H1 (cell line): ENCODE results near the gene PDE4D. TPM values are rescaled to one million over a fixed set of nuclear protein-coding genes. Genes with fewer than 3 reads are reported as not detected.

Experiments used
- CTCF ChIA-PET: fragments of 300-600 bp; sonication (Branson Sonifier 250); formaldehyde crosslinking; loops from one replicate; lab custom pipeline; 2021; ENCODE audit not compliant: partially characterized antibody; lab: Charles Lee
- POLR2A ChIA-PET: fragments of 300-600 bp; sonication (Branson Sonifier 250); formaldehyde crosslinking; loops from one replicate; lab custom pipeline; 2021; ENCODE audit warnings: inconsistent platforms; ENCODE audit not compliant: partially characterized antibody; lab: Charles Lee
- DNase-seq, 2 experiments: peaks; one replicate each; pipeline versions ENCODE4 v3.0.0 to v3.0.0-alpha.2; 2010 to 2022; ENCODE audit warnings: low spot score in 2 of 2, low read depth in 1 of 2, mixed read lengths in 1 of 2
- FAIRE-seq: peaks from 2 replicates; lab custom pipeline; 2011; peaks lifted over from hg19 to GRCh38; lab: Jason Lieb, UNC
- H2AFZ ChIP-seq: 2 replicates; pipeline ENCODE4 v1.8.1; 2012; ENCODE audit warnings: low read length, inconsistent platforms
- H2AK5ac ChIP-seq: 2 replicates; pipeline ENCODE4 v1.6.1; 2013; ENCODE audit warnings: low read depth, low read length
- H2BK120ac ChIP-seq: replicated peaks from 2 replicates; pipeline ENCODE3; 2013; ENCODE audit warnings: low read depth, low read length, inconsistent platforms
- H2BK12ac ChIP-seq: 2 replicates; pipeline ENCODE4 v1.6.1; 2013; ENCODE audit warnings: low read depth, low read length
- H2BK15ac ChIP-seq: 2 replicates; pipeline ENCODE4 v1.6.1; 2013; ENCODE audit warnings: low read length
- H2BK20ac ChIP-seq: 2 replicates; pipeline ENCODE4 v1.6.1; 2013; ENCODE audit warnings: low read length
- H2BK5ac ChIP-seq: 2 replicates; pipeline ENCODE4 v1.6.1; 2013; ENCODE audit warnings: low read depth, low read length
- H3K14ac ChIP-seq: 2 replicates; pipeline ENCODE4 v1.6.1; 2013; ENCODE audit warnings: inconsistent platforms; ENCODE audit not compliant: insufficient read length
- H3K18ac ChIP-seq: 2 replicates; pipeline ENCODE4 v1.6.1; 2013; ENCODE audit warnings: low read length; ENCODE audit errors: extremely low read depth
- H3K23ac ChIP-seq: 2 replicates; pipeline ENCODE4 v1.6.1; 2013; ENCODE audit warnings: inconsistent platforms; ENCODE audit not compliant: insufficient read length
- H3K23me2 ChIP-seq: 2 replicates; pipeline ENCODE4 v1.6.1; 2013; ENCODE audit warnings: low read depth, low read length
- H3K27ac ChIP-seq: 2 replicates; pipeline ENCODE4 v1.6.1; 2011; ENCODE audit warnings: low read depth, low read length, inconsistent platforms
- H3K27me3 ChIP-seq, 4 experiments: replicated peaks in 1 of 4; 1 replicate in 1 of 4; 2 replicates in 3 of 4; pipeline versions ENCODE4 v1.6.1 to v1.8.1; 2011 to 2013; ENCODE audit warnings: low read length in 3 of 4, mild to moderate bottlenecking in 3 of 4, inconsistent platforms in 2 of 4, mixed read lengths in 2 of 4, moderate library complexity in 1 of 4; ENCODE audit not compliant: control insufficient read depth in 3 of 4, insufficient read depth in 3 of 4; ENCODE audit errors: extremely low read depth in 1 of 4
- H3K36me3 ChIP-seq, 4 experiments: 2 replicates each; pipeline versions ENCODE4 v1.6.1 to v1.8.1; 2011 to 2013; ENCODE audit warnings: mild to moderate bottlenecking in 4 of 4, low read length in 3 of 4, moderate library complexity in 2 of 4, control low read depth in 1 of 4, inconsistent platforms in 1 of 4; ENCODE audit not compliant: insufficient read depth in 4 of 4, control insufficient read depth in 2 of 4
- H3K4ac ChIP-seq: replicated peaks from 2 replicates; pipeline ENCODE3; 2013; ENCODE audit warnings: low read length, low read depth, mixed read lengths, inconsistent platforms; ENCODE audit not compliant: insufficient read length
- H3K4me1 ChIP-seq, 4 experiments: replicated peaks in 1 of 4; 1 replicate in 1 of 4; 2 replicates in 3 of 4; pipeline versions ENCODE4 v1.6.1 to v1.8.1; 2011 to 2013; ENCODE audit warnings: low read length in 3 of 4, inconsistent platforms in 2 of 4, mixed read lengths in 1 of 4; ENCODE audit not compliant: insufficient read depth in 4 of 4, control insufficient read depth in 3 of 4
- H3K4me2 ChIP-seq, 2 experiments: 2 replicates each; pipeline versions ENCODE4 v1.6.1 to v1.8.1; 2011 to 2013; ENCODE audit warnings: low read depth in 2 of 2, low read length in 2 of 2, control low read depth in 1 of 2, inconsistent platforms in 1 of 2, mild to moderate bottlenecking in 1 of 2; ENCODE audit not compliant: insufficient read depth in 1 of 2
- H3K4me3 ChIP-seq, 4 experiments: fragments of 200-600, 300-600 bp in 1 of 4; sonication (generic), shearing (Covaris generic), sonication (Bioruptor Twin) in 1 of 4; 2 replicates each; pipeline versions ENCODE4 v1.5.1 to v1.8.1; 2011 to 2016; ENCODE audit warnings: low read length in 4 of 4, low read depth in 3 of 4, control low read depth in 2 of 4, inconsistent platforms in 2 of 4, mild to moderate bottlenecking in 2 of 4, mixed read lengths in 1 of 4, moderate library complexity in 1 of 4; ENCODE audit not compliant: insufficient read depth in 2 of 4; ENCODE audit errors: extremely low read depth in 1 of 4
- H3K56ac ChIP-seq: replicated peaks from 2 replicates; pipeline ENCODE3; 2013; ENCODE audit warnings: low read depth, mild to moderate bottlenecking, mixed read lengths, low read length, inconsistent platforms; ENCODE audit not compliant: insufficient read length
- H3K79me1 ChIP-seq: 2 replicates; pipeline ENCODE4 v1.6.1; 2013; ENCODE audit warnings: low read depth, low read length, control low read depth
- H3K79me2 ChIP-seq, 2 experiments: 2 replicates each; pipeline versions ENCODE4 v1.6.1 to v1.8.1; 2012 to 2013; ENCODE audit warnings: low read length in 2 of 2, mild to moderate bottlenecking in 2 of 2, inconsistent platforms in 1 of 2; ENCODE audit not compliant: insufficient read depth in 2 of 2, control insufficient read depth in 1 of 2
- H3K9ac ChIP-seq, 4 experiments: replicated peaks in 1 of 4; 1 replicate in 1 of 4; 2 replicates in 3 of 4; pipeline versions ENCODE4 v1.6.1 to v1.8.1; 2011 to 2013; ENCODE audit warnings: low read depth in 3 of 4, low read length in 3 of 4, control low read depth in 2 of 4, mild to moderate bottlenecking in 2 of 4, moderate library complexity in 2 of 4, inconsistent platforms in 1 of 4; ENCODE audit errors: extremely low read depth in 1 of 4
- H3K9me3 ChIP-seq, 2 experiments: 2 replicates each; pipeline versions ENCODE4 v1.6.1 to v1.8.1; 2012 to 2013; ENCODE audit warnings: mild to moderate bottlenecking in 2 of 2, moderate library complexity in 2 of 2, control low read depth in 1 of 2, inconsistent platforms in 1 of 2, low read depth in 1 of 2, low read length in 1 of 2, mixed read lengths in 1 of 2; ENCODE audit not compliant: insufficient read depth in 2 of 2
- H4K20me1 ChIP-seq, 2 experiments: replicated peaks in 1 of 2; 2 replicates each; pipeline versions ENCODE3 to v1.8.1; 2011 to 2013; ENCODE audit warnings: inconsistent platforms in 2 of 2, low read length in 2 of 2, mild to moderate bottlenecking in 1 of 2; ENCODE audit not compliant: insufficient read depth in 2 of 2, control insufficient read depth in 1 of 2
- H4K5ac ChIP-seq: 2 replicates; pipeline ENCODE4 v1.6.1; 2013; ENCODE audit warnings: low read length, low read depth, mixed read lengths, inconsistent platforms; ENCODE audit not compliant: insufficient read length
- H4K8ac ChIP-seq: 2 replicates; pipeline ENCODE4 v1.8.0; 2013; ENCODE audit warnings: mild to moderate bottlenecking, moderate library complexity, low read length, inconsistent platforms; ENCODE audit not compliant: insufficient read depth; ENCODE audit errors: extremely low read depth
- H4K91ac ChIP-seq: replicated peaks from 2 replicates; pipeline ENCODE3; 2013; ENCODE audit warnings: low read length, mixed read lengths, inconsistent platforms; ENCODE audit not compliant: insufficient read length
- BACH1 ChIP-seq: IDR thresholded peaks from 2 replicates; pipeline ENCODE4 v1.6.1; 2012; ENCODE audit warnings: low read length, improper control_type of control experiment
- BRCA1 ChIP-seq: IDR thresholded peaks from 2 replicates; pipeline ENCODE4 v1.6.1; 2012; ENCODE audit warnings: low read depth, low read length, improper control_type of control experiment
- CBX8 ChIP-seq: fragments of 300-800, 300-1000 bp; sonication (generic); IDR thresholded peaks from 2 replicates; pipeline ENCODE4 v1.7.1; 2016; ENCODE audit warnings: low read depth, low read length, borderline replicate concordance
- EP300 ChIP-seq, 2 experiments: IDR thresholded peaks; 1 replicate in 1 of 2; 2 replicates in 1 of 2; pipeline ENCODE4 v1.6.1; 2011 to 2012; ENCODE audit warnings: low read depth in 2 of 2, low read length in 2 of 2, mild to moderate bottlenecking in 2 of 2, borderline replicate concordance in 1 of 2, inconsistent platforms in 1 of 2, moderate library complexity in 1 of 2
- HDAC2 ChIP-seq, 2 experiments: fragments of 300-600 bp in 1 of 2; sonication (generic) in 1 of 2; IDR thresholded peaks; 2 replicates each; pipeline ENCODE4 v1.6.1; 2011 to 2012; ENCODE audit warnings: low read depth in 2 of 2, low read length in 2 of 2, mild to moderate bottlenecking in 2 of 2, moderate library complexity in 2 of 2, borderline replicate concordance in 1 of 2, inconsistent platforms in 1 of 2
- JUND ChIP-seq: IDR thresholded peaks from 2 replicates; pipeline ENCODE4 v1.6.1; 2011; ENCODE audit warnings: mild to moderate bottlenecking, improper control_type of control experiment, low read length
- KDM5A ChIP-seq: fragments of 200-600 bp; IDR thresholded peaks from 2 replicates; pipeline ENCODE4 v1.7.1; 2012; ENCODE audit warnings: mild to moderate bottlenecking, low read length, inconsistent platforms, mixed read lengths
- POLR2A ChIP-seq, 2 experiments: IDR thresholded peaks; 1 replicate in 1 of 2; 2 replicates in 1 of 2; pipeline ENCODE4 v1.6.1; 2011; ENCODE audit warnings: low read depth in 2 of 2, low read length in 2 of 2, mild to moderate bottlenecking in 2 of 2; ENCODE audit errors: control extremely low read depth in 1 of 2
- RXRA ChIP-seq: IDR thresholded peaks from 2 replicates; pipeline ENCODE4 v1.6.1; 2011; ENCODE audit warnings: low read depth, mild to moderate bottlenecking, low read length, moderate library complexity; ENCODE audit not compliant: insufficient read depth
- SIN3A ChIP-seq, 2 experiments: IDR thresholded peaks in 1 of 2; conservative IDR thresholded peaks in 1 of 2; 2 replicates each; pipeline ENCODE4 v1.6.1; 2011 to 2012; ENCODE audit warnings: low read length in 2 of 2, improper control_type of control experiment in 1 of 2, low read depth in 1 of 2, mild to moderate bottlenecking in 1 of 2
- SIX5 ChIP-seq: IDR thresholded peaks from 2 replicates; pipeline ENCODE4 v1.6.1; 2011; ENCODE audit warnings: mild to moderate bottlenecking, low read depth, low read length
- SP1 ChIP-seq: IDR thresholded peaks from 2 replicates; pipeline ENCODE4 v1.6.1; 2011; ENCODE audit warnings: low read depth, low read length
- SP4 ChIP-seq: IDR thresholded peaks from 2 replicates; pipeline ENCODE4 v1.6.1; 2012; ENCODE audit warnings: low read length, inconsistent platforms
- ZNF274 ChIP-seq: IDR thresholded peaks from 2 replicates; pipeline ENCODE4 v1.7.0; 2012; ENCODE audit warnings: low read length, borderline replicate concordance; ENCODE audit errors: extremely low read depth
- WGBS, 2 experiments: shearing (Covaris generic) in 1 of 2; methylation state at CpG; one replicate each; pipeline versions ENCODE4 v1.1.6 to v1.1.7; 2013 to 2015; ENCODE audit warnings: low lambda C conversion rate in 2 of 2, mixed read lengths in 2 of 2, inconsistent platforms in 1 of 2, low coverage in 1 of 2, missing lambda C conversion rate in 1 of 2; ENCODE audit not compliant: insufficient replicate concordance in 2 of 2, insufficient coverage in 1 of 2, insufficient read length in 1 of 2; ENCODE audit errors: extremely low coverage in 1 of 2, missing lambda C conversion rate in 1 of 2; 5-methylcytosine and 5-hydroxymethylcytosine counted together
- polyA plus RNA-seq, 7 experiments: library from polyadenylated mRNA; depleted of rRNA in 3 of 7; stranded (reverse) in 5 of 7; unstranded in 2 of 7; fragments of >200 nt in 5 of 7; fragments of 200-250 nt in 2 of 7; gene quantifications; 1 replicate in 5 of 7; 2 replicates in 1 of 7; 4 replicates in 1 of 7; pipeline versions ENCODE4 v1.2.1 to v1.2.3, GENCODE V29; 2011 to 2013; ENCODE audit warnings: missing spikeins in 2 of 7, mixed read lengths in 2 of 7
- total RNA-seq: library from RNA; stranded (reverse); fragmentation: NEBNext Ultra II Directional; extraction: Animal tissue kit (Norgen Biotek cat#: 25700); gene quantifications from 2 replicates; pipeline ENCODE4 v1.2.1, GENCODE V29; 2021
- TF ChIP-seq, protein P1 (sequence below): IDR thresholded peaks from 2 replicates; pipeline ENCODE4 v1.6.1; 2011; ENCODE audit warnings: low read depth, mild to moderate bottlenecking, low read length; ENCODE audit not compliant: insufficient read depth

PDE4D gene
- total and polyA plus RNA-seq, 2 of the 8 experiments (the other 6 are each of a cell fraction or from before 2014, with no cell fraction given), result 2.3 to 3.7 TPM

DNA sequence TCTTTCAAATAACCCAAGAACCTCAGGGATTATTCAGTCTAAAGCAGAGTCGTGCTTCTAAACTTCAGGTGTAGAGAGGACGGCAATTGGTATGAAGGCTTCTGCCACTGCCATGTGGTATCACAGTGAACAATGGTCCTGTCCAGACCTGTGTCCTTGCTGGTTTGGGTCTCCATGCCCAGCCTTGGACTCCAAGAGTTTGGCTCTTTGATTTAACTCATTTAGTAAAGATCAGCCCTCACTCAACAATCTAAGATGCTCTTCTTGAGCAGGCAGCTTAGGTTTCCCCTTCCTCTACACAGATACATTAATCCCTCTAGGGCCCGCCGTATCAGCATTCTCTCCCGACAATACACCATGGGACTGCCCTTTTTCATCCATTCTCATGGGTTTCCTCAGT is 792.7 kb downstream of the PDE4D start:
- H3K79me2 ChIP-seq, result no peaks in the 10 kb centered on the region
- no peak for DNase-seq
- FAIRE-seq, result no peak
- no peaks in the 10 kb centered on the region for H4K20me1 ChIP-seq
- H3K4me3 ChIP-seq, result no peak overlapping the region
- CTCF ChIA-PET, result interaction anchor here (0.7 kb wide), 1 partner anchor 39 kb away, joined by 3 read pairs; no protein-coding TSS in a partner anchor
- H3K9me3 ChIP-seq, result no peaks in the 10 kb centered on the region
- no peak overlapping the region for H3K18ac ChIP-seq
- H3K27ac ChIP-seq, result no peak overlapping the region
- H4K8ac ChIP-seq, result no peak overlapping the region
- no peak overlapping the region for H3K4ac ChIP-seq
- no peak overlapping the region for H3K23ac ChIP-seq
- no peak overlapping the region for H3K56ac ChIP-seq
- no peak overlapping the region for H2BK12ac ChIP-seq
- no peak overlapping the region for H2BK15ac ChIP-seq
- H2AK5ac ChIP-seq, result no peak overlapping the region
- H2BK20ac ChIP-seq, result no peak overlapping the region
- H3K14ac ChIP-seq, result no peak overlapping the region
- no peaks in the 10 kb centered on the region for H3K23me2 ChIP-seq
- no peak overlapping the region for H2AFZ ChIP-seq
- no peak overlapping the region for H4K5ac ChIP-seq
- no peaks in the 10 kb centered on the region for H3K79me1 ChIP-seq
- no peaks in the 10 kb centered on the region; a peak in 1 of 7 replicates for H3K4me1 ChIP-seq
- WGBS, 2 experiments, result 92% methylated on average over 5 of the region's 5 CpGs; no CpG with 5 or more reads in 1 of the 2 experiments
- H3K27me3 ChIP-seq, result no peaks in the 10 kb centered on the region
- H2BK120ac ChIP-seq, result no peak overlapping the region
- H3K9ac ChIP-seq, result no peak overlapping the region
- no peak overlapping the region for H2BK5ac ChIP-seq
- POLR2A ChIA-PET, result no interaction called here
- H3K4me2 ChIP-seq, result no peak overlapping the region
- H3K36me3 ChIP-seq, result no peaks in the 10 kb centered on the region
- H4K91ac ChIP-seq, result no peak overlapping the region
- TF ChIP-seq ZNF274, result no peak
- TF ChIP-seq SIX5, result no peak
- TF ChIP-seq, protein P1, sequence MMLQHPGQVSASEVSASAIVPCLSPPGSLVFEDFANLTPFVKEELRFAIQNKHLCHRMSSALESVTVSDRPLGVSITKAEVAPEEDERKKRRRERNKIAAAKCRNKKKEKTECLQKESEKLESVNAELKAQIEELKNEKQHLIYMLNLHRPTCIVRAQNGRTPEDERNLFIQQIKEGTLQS, result no peak
- TF ChIP-seq HDAC2 (IDR thresholded peaks at IDR 0.05; ENCODE audit: borderline replicate concordance in 1 of 2, low read depth in 2 of 2, low read length in 2 of 2), result no peak
- TF ChIP-seq CBX8, result no peak
- TF ChIP-seq BACH1, result no peak
- TF ChIP-seq POLR2A (IDR thresholded peaks at IDR 0.05; ENCODE audit: control extremely low read depth in 1 of 2, low read depth in 2 of 2, low read length in 2 of 2), result no peak
- no peak for TF ChIP-seq RXRA
- no peak for TF ChIP-seq JUND
- TF ChIP-seq KDM5A, result no peak
- TF ChIP-seq EP300 (IDR thresholded peaks at IDR 0.05; ENCODE audit: borderline replicate concordance in 1 of 2, low read depth in 2 of 2, low read length in 2 of 2), result no peak
- TF ChIP-seq BRCA1, result no peak
- TF ChIP-seq SIN3A (conservative IDR thresholded peaks at IDR 0.05 in 1 of 2, IDR thresholded peaks at IDR 0.05 in 1 of 2; ENCODE audit: low read depth in 1 of 2, low read length in 2 of 2), result no peak
- TF ChIP-seq SP1, result no peak
- no peak for TF ChIP-seq SP4
